GM12865 (cell line): Measurements from ENCODE around the gene NMNAT2.

Experiments used
- DNase-seq: peaks from one replicate; pipeline ENCODE4 v3.0.0; 2010; ENCODE audit warnings: low read depth
- H3K4me3 ChIP-seq: 2 replicates; pipeline ENCODE4 v1.5.1; 2011; ENCODE audit warnings: mild to moderate bottlenecking, low read depth, low read length, control low read depth
- CTCF ChIP-seq: IDR thresholded peaks from 2 replicates; pipeline ENCODE4 v1.5.1; 2011; ENCODE audit warnings: low read length, control low read depth, low read depth, inconsistent platforms; ENCODE audit not compliant: insufficient read depth; ENCODE audit errors: missing control alignments

Gene NMNAT2

GRCh38 chr1:183262628-183263200 lies 155.5 kb downstream of the NMNAT2 start:
- no peak for TF ChIP-seq CTCF
- no peak for DNase-seq
- H3K4me3 ChIP-seq, result no peak overlapping the region

GRCh38 chr1:183259924-183260323 lies 158.3 kb downstream of the NMNAT2 start:
- H3K4me3 ChIP-seq, result no peak overlapping the region
- DNase-seq, result no peak
- no peak for TF ChIP-seq CTCF

GRCh38 chr1:183255073-183255472 lies 163.1 kb downstream of the NMNAT2 start:
- TF ChIP-seq CTCF, result no peak
- no peak overlapping the region for H3K4me3 ChIP-seq
- DNase-seq, result no peak

- TF ChIP-seq CTCF, result no peak
Observed at GRCh38 chr1:183251959-183252450, 166.2 kb downstream of the NMNAT2 start.

GRCh38 chr1:183251101-183251958 lies 166.8 kb downstream of the NMNAT2 start:
- no peak overlapping the region for H3K4me3 ChIP-seq
- DNase-seq, result peak; percentile 85
- no peak for TF ChIP-seq CTCF

More at GRCh38 chr1:183251959-183252450, 166.2 kb downstream of the NMNAT2 start:
- no peak for DNase-seq
- H3K4me3 ChIP-seq, result no peak overlapping the region

GRCh38 chr1:183249941-183250452 lies 168.2 kb downstream of the NMNAT2 start:
- no peak overlapping the region for H3K4me3 ChIP-seq
- no peak for TF ChIP-seq CTCF

More at GRCh38 chr1:183249941-183250452, 168.2 kb downstream of the NMNAT2 start:
- no peak for DNase-seq
